ENCODE results near the gene SLC25A11. TPM values are rescaled to one million over a fixed set of nuclear protein-coding genes. Genes with fewer than 3 reads are reported as not detected.
A peak's percentile ranks its signal among the peaks of the same experiment; 100 is the strongest.

The SLC25A11 gene
- total and polyA plus RNA-seq, 2 donors = 30.9 to 46.7 TPM

GRCh38 chr17:4978726-4979125 lies 38.9 kb upstream of the SLC25A11 start:
- Histone ChIP-seq H3K27ac (ENCODE audit: low read depth in 1 of 2, low read length in 1 of 2) (peak overlapping the region in 1 of 2 donors; percentile 8), H3K36me3 (ENCODE audit: control insufficient read depth in 2 of 2, insufficient read depth in 2 of 2, low read length in 1 of 2) (peaks cover 57 to 59% of the 10 kb centered on the region in 2 donors), H3K4me1 (ENCODE audit: control insufficient read depth in 2 of 2, insufficient read depth in 2 of 2, low read length in 2 of 2) (peaks cover 4 to 39% of the 10 kb centered on the region in 2 donors), H3K9me3 (ENCODE audit: control insufficient read depth in 2 of 2, insufficient read depth in 1 of 2, low read length in 1 of 2) (peaks cover 0 to 1% of the 10 kb centered on the region in 2 donors), H3K4me3 (ENCODE audit: low read length in 2 of 2) (no peak overlapping the region), H3K27me3 (ENCODE audit: control insufficient read depth in 2 of 2, insufficient read depth in 1 of 2, low read length in 1 of 2) (no peaks in the 10 kb centered on the region)
- DNase-seq (ENCODE audit: low read depth in 6 of 9, low spot score in 9 of 9) = no peak

- peaks cover 55 to 77% of the 10 kb centered on the region in 2 donors for H3K36me3 ChIP-seq (ENCODE audit: control insufficient read depth in 2 of 2, insufficient read depth in 2 of 2, low read length in 1 of 2)
- no peak overlapping the region for H3K27ac ChIP-seq (ENCODE audit: low read depth in 1 of 2, low read length in 1 of 2)
- WGBS = 97% methylated on average over 9 of the region's 9 CpGs
- H3K4me1 ChIP-seq (ENCODE audit: control insufficient read depth in 2 of 2, insufficient read depth in 2 of 2, low read length in 2 of 2) = peaks cover 0 to 32% of the 10 kb centered on the region in 2 donors
- H3K9me3 ChIP-seq (ENCODE audit: control insufficient read depth in 2 of 2, insufficient read depth in 1 of 2, low read length in 1 of 2) = no peaks in the 10 kb centered on the region
- no peak overlapping the region for H3K4me3 ChIP-seq (ENCODE audit: low read length in 2 of 2)
- H3K27me3 ChIP-seq (ENCODE audit: control insufficient read depth in 2 of 2, insufficient read depth in 1 of 2, low read length in 1 of 2) = no peaks in the 10 kb centered on the region
- no peak for DNase-seq (ENCODE audit: low read depth in 6 of 9, low spot score in 9 of 9)
Measured at GRCh38 chr17:4974115-4974670, 34.3 kb upstream of the SLC25A11 start.

- 98% methylated on average over 10 of the region's 10 CpGs for WGBS
- no peak overlapping the region for H3K4me3 ChIP-seq (ENCODE audit: low read length in 2 of 2)
- peaks cover 5 to 37% of the 10 kb centered on the region in 2 donors for H3K4me1 ChIP-seq (ENCODE audit: control insufficient read depth in 2 of 2, insufficient read depth in 2 of 2, low read length in 2 of 2)
- H3K9me3 ChIP-seq (ENCODE audit: control insufficient read depth in 2 of 2, insufficient read depth in 1 of 2, low read length in 1 of 2) = no peaks in the 10 kb centered on the region
- H3K27ac ChIP-seq (ENCODE audit: low read depth in 1 of 2, low read length in 1 of 2) = no peak overlapping the region
- H3K27me3 ChIP-seq (ENCODE audit: control insufficient read depth in 2 of 2, insufficient read depth in 1 of 2, low read length in 1 of 2) = no peaks in the 10 kb centered on the region
- DNase-seq (ENCODE audit: low read depth in 6 of 9, low spot score in 9 of 9) = no peak
- H3K36me3 ChIP-seq (ENCODE audit: control insufficient read depth in 2 of 2, insufficient read depth in 2 of 2, low read length in 1 of 2) = peaks cover 49 to 74% of the 10 kb centered on the region in 2 donors
Measured at GRCh38 chr17:4973256-4974114, 33.6 kb upstream of the SLC25A11 start.

- Histone ChIP-seq H3K4me1 (ENCODE audit: control insufficient read depth in 2 of 2, insufficient read depth in 2 of 2, low read length in 2 of 2) (peaks cover 6 to 40% of the 10 kb centered on the region in 2 donors), H3K9me3 (ENCODE audit: control insufficient read depth in 2 of 2, insufficient read depth in 1 of 2, low read length in 1 of 2) (peaks cover 0 to 5% of the 10 kb centered on the region in 2 donors), H3K36me3 (ENCODE audit: control insufficient read depth in 2 of 2, insufficient read depth in 2 of 2, low read length in 1 of 2) (peaks cover 42 to 67% of the 10 kb centered on the region in 2 donors)
Measured at GRCh38 chr17:4972752-4973151, 32.9 kb upstream of the SLC25A11 start.

GRCh38 chr17:4972322-4972721 lies 32.5 kb upstream of the SLC25A11 start:
- WGBS = 97% methylated on average over 12 of the region's 12 CpGs
- Histone ChIP-seq H3K9me3 (ENCODE audit: control insufficient read depth in 2 of 2, insufficient read depth in 1 of 2, low read length in 1 of 2) (peaks cover 0 to 5% of the 10 kb centered on the region in 2 donors), H3K4me3 (ENCODE audit: low read length in 2 of 2) (no peak overlapping the region), H3K27me3 (ENCODE audit: control insufficient read depth in 2 of 2, insufficient read depth in 1 of 2, low read length in 1 of 2) (no peaks in the 10 kb centered on the region), H3K4me1 (ENCODE audit: control insufficient read depth in 2 of 2, insufficient read depth in 2 of 2, low read length in 2 of 2) (peaks cover 6 to 40% of the 10 kb centered on the region in 2 donors), H3K36me3 (ENCODE audit: control insufficient read depth in 2 of 2, insufficient read depth in 2 of 2, low read length in 1 of 2) (peaks cover 38 to 62% of the 10 kb centered on the region in 2 donors), H3K27ac (ENCODE audit: low read depth in 1 of 2, low read length in 1 of 2) (no peak overlapping the region)
- DNase-seq (ENCODE audit: low read depth in 6 of 9, low spot score in 9 of 9) = no peak

More at GRCh38 chr17:4972752-4973151, 32.9 kb upstream of the SLC25A11 start:
- Histone ChIP-seq H3K4me3 (ENCODE audit: low read length in 2 of 2) (no peak overlapping the region), H3K27ac (ENCODE audit: low read depth in 1 of 2, low read length in 1 of 2) (no peak overlapping the region), H3K27me3 (ENCODE audit: control insufficient read depth in 2 of 2, insufficient read depth in 1 of 2, low read length in 1 of 2) (no peaks in the 10 kb centered on the region)
- DNase-seq (ENCODE audit: low read depth in 6 of 9, low spot score in 9 of 9) = no peak
- WGBS = 96% methylated on average over 12 of the region's 12 CpGs

- WGBS = 97% methylated on average over 6 of the region's 6 CpGs
- no peak overlapping the region for H3K4me3 ChIP-seq (ENCODE audit: low read length in 2 of 2)
Measured at GRCh38 chr17:4971826-4972225, 32.0 kb upstream of the SLC25A11 start.

GRCh38 chr17:4970273-4970672 lies 30.4 kb upstream of the SLC25A11 start:
- H3K27ac ChIP-seq (ENCODE audit: low read depth in 1 of 2, low read length in 1 of 2) = no peak overlapping the region
- peaks cover 31 to 55% of the 10 kb centered on the region in 2 donors for H3K36me3 ChIP-seq (ENCODE audit: control insufficient read depth in 2 of 2, insufficient read depth in 2 of 2, low read length in 1 of 2)
- H3K4me1 ChIP-seq (ENCODE audit: control insufficient read depth in 2 of 2, insufficient read depth in 2 of 2, low read length in 2 of 2) = peaks cover 11 to 41% of the 10 kb centered on the region in 2 donors
- H3K4me3 ChIP-seq (ENCODE audit: low read length in 2 of 2) = no peak overlapping the region
- H3K9me3 ChIP-seq (ENCODE audit: control insufficient read depth in 2 of 2, insufficient read depth in 1 of 2, low read length in 1 of 2) = peaks cover 0 to 5% of the 10 kb centered on the region in 2 donors
- WGBS = 97% methylated on average over 8 of the region's 8 CpGs
- H3K27me3 ChIP-seq (ENCODE audit: control insufficient read depth in 2 of 2, insufficient read depth in 1 of 2, low read length in 1 of 2) = no peaks in the 10 kb centered on the region
- no peak for DNase-seq (ENCODE audit: low read depth in 6 of 9, low spot score in 9 of 9)

More at GRCh38 chr17:4971826-4972225, 32.0 kb upstream of the SLC25A11 start:
- peaks cover 33 to 57% of the 10 kb centered on the region in 2 donors for H3K36me3 ChIP-seq (ENCODE audit: control insufficient read depth in 2 of 2, insufficient read depth in 2 of 2, low read length in 1 of 2)
- H3K4me1 ChIP-seq (ENCODE audit: control insufficient read depth in 2 of 2, insufficient read depth in 2 of 2, low read length in 2 of 2) = peaks cover 6 to 40% of the 10 kb centered on the region in 2 donors
- H3K27me3 ChIP-seq (ENCODE audit: control insufficient read depth in 2 of 2, insufficient read depth in 1 of 2, low read length in 1 of 2) = no peaks in the 10 kb centered on the region
- H3K27ac ChIP-seq (ENCODE audit: low read depth in 1 of 2, low read length in 1 of 2) = no peak overlapping the region
- no peak for DNase-seq (ENCODE audit: low read depth in 6 of 9, low spot score in 9 of 9)
- peaks cover 0 to 5% of the 10 kb centered on the region in 2 donors for H3K9me3 ChIP-seq (ENCODE audit: control insufficient read depth in 2 of 2, insufficient read depth in 1 of 2, low read length in 1 of 2)

- peaks cover 11 to 35% of the 10 kb centered on the region in 2 donors for H3K4me1 ChIP-seq (ENCODE audit: control insufficient read depth in 2 of 2, insufficient read depth in 2 of 2, low read length in 2 of 2)
- peaks cover 0 to 5% of the 10 kb centered on the region in 2 donors for H3K9me3 ChIP-seq (ENCODE audit: control insufficient read depth in 2 of 2, insufficient read depth in 1 of 2, low read length in 1 of 2)
Measured at GRCh38 chr17:4969551-4970173, 29.8 kb upstream of the SLC25A11 start.

More at GRCh38 chr17:4969551-4970173, 29.8 kb upstream of the SLC25A11 start:
- no peak overlapping the region for H3K4me3 ChIP-seq (ENCODE audit: low read length in 2 of 2)
- WGBS = 96% methylated on average over 16 of the region's 16 CpGs
- H3K27ac ChIP-seq (ENCODE audit: low read depth in 1 of 2, low read length in 1 of 2) = peak overlapping the region in 1 of 2 donors; percentile 17
- DNase-seq (ENCODE audit: low read depth in 6 of 9, low spot score in 9 of 9) = no peak
- H3K36me3 ChIP-seq (ENCODE audit: control insufficient read depth in 2 of 2, insufficient read depth in 2 of 2, low read length in 1 of 2) = peaks cover 31 to 51% of the 10 kb centered on the region in 2 donors
- H3K27me3 ChIP-seq (ENCODE audit: control insufficient read depth in 2 of 2, insufficient read depth in 1 of 2, low read length in 1 of 2) = no peaks in the 10 kb centered on the region

Data from thymus (tissue), 11 donors.